ENCODE measurements around the gene MRPS18A.
A peak's percentile ranks its signal among the peaks of the same experiment; 100 is the strongest.

GRCh38 chr6:43736211-43736786, 48.7 kb upstream of the MRPS18A start:
- TF ChIP-seq MAZ (IDR thresholded peaks at IDR 0.05; ENCODE audit: borderline replicate concordance, low read depth, low read length) (no peak), MAZ (CRISPR knock-in tag; IDR thresholded peaks at IDR 0.05; ENCODE audit: low read depth) (peak; percentile 87), CHD2 (IDR thresholded peaks at IDR 0.05; ENCODE audit: low read depth, low read length) (no peak), CTCF (CRISPR knock-in tag; IDR thresholded peaks at IDR 0.05) (peak; percentile 32), ATF4 (CRISPR knock-in tag; IDR thresholded peaks at IDR 0.05) (peak in 1 of 2 experiments; percentile 62; a peak in 2 of 4 replicates), ZBTB21 (CRISPR knock-in tag; IDR thresholded peaks at IDR 0.05) (no peak), CREM (IDR thresholded peaks at IDR 0.05) (no peak), CREM (CRISPR knock-in tag; IDR thresholded peaks at IDR 0.05) (no peak), MLX (CRISPR knock-in tag; IDR thresholded peaks at IDR 0.05) (no peak), ZBTB26 (CRISPR knock-in tag; IDR thresholded peaks at IDR 0.05; ENCODE audit: borderline replicate concordance) (no peak; the same call in 1 of the 2 replicates), JUND (CRISPR knock-in tag; IDR thresholded peaks at IDR 0.05) (no peak), ZNF331 (CRISPR knock-in tag; IDR thresholded peaks at IDR 0.05) (peak; percentile 79; the same call in 1 of the 2 replicates), AKNA (CRISPR knock-in tag; IDR thresholded peaks at IDR 0.05; ENCODE audit: borderline replicate concordance) (no peak), TAF1 (CRISPR knock-in tag; IDR thresholded peaks at IDR 0.05) (no peak)

Measured in HepG2 (cell line).